Thoracic aorta (tissue), 2 donors: Measurements from ENCODE around the gene RPL11. TPM values are rescaled to one million over a fixed set of nuclear protein-coding genes. Genes with fewer than 3 reads are reported as not detected.
"Not testable (repeated sequence)": the region's sequence is repeated elsewhere in the genome, so short reads cannot be mapped to it uniquely, and the experiment has no call there.

Experiments used
- ATAC-seq: fragments of 150-250 bp; one replicate; pipeline ENCODE4 v1.8.0; 2017; ENCODE audit warnings: low read depth; ENCODE audit not compliant: insufficient number of reproducible peaks, low FRiP score
- DNase-seq: peaks from one replicate; pipeline ENCODE4 v3.0.0-alpha.2; 2020; ENCODE audit warnings: low spot score
- H3K27ac ChIP-seq, 2 donors: fragments of 200-600 bp; sonication (generic); 1 replicate in 1 of 2; 2 replicates in 1 of 2; pipeline ENCODE4 v1.5.1; 2016; ENCODE audit warnings: mild to moderate bottlenecking in 2 of 2, moderate library complexity in 2 of 2
- H3K27me3 ChIP-seq: fragments of 200-600 bp; sonication (generic); replicated peaks from 2 replicates; pipeline ENCODE4 v1.6.0; 2016; ENCODE audit warnings: mild to moderate bottlenecking; ENCODE audit not compliant: insufficient read depth
- H3K36me3 ChIP-seq: fragments of 200-600 bp; sonication (generic); one replicate; pipeline ENCODE4 v1.5.1; 2016
- H3K4me1 ChIP-seq, 2 donors: fragments of 200-600 bp; sonication (generic); 1 replicate in 1 of 2; 2 replicates in 1 of 2; pipeline versions ENCODE4 v1.5.1 to v1.6.0; 2016; ENCODE audit warnings: low read depth in 2 of 2, mild to moderate bottlenecking in 1 of 2; ENCODE audit not compliant: control insufficient read depth in 1 of 2
- H3K4me3 ChIP-seq: fragments of 200-600 bp; sonication (generic); 2 replicates; pipeline ENCODE4 v1.5.1; 2016; ENCODE audit warnings: mild to moderate bottlenecking
- H3K9me3 ChIP-seq: fragments of 200-600 bp; sonication (generic); 2 replicates; pipeline ENCODE4 v1.5.1; 2016
- total RNA-seq, 2 donors: library from RNA; depleted of rRNA; stranded (reverse); fragments of >200 nt; gene quantifications; one replicate each; pipeline versions ENCODE4 v1.1.0 to v1.2.3, GENCODE V29; 2016
- TF ChIP-seq, protein P1 (sequence below): fragments of 200-600 bp; sonication (generic); IDR thresholded peaks from one replicate; pipeline ENCODE4 v1.5.1; 2019; ENCODE audit warnings: antibody characterized with exemption

Gene RPL11
- total RNA-seq, 2 donors from 2014 or later, result 433 to 469 TPM

- Histone ChIP-seq H3K27me3 (no peaks in the 10 kb centered on the region), H3K4me3 (no peak overlapping the region), H3K4me1 (no peaks in the 10 kb centered on the region), H3K36me3 (no peaks in the 10 kb centered on the region), H3K27ac (no peak overlapping the region), H3K9me3 (no peaks in the 10 kb centered on the region)
- ATAC-seq, result no peak
- TF ChIP-seq, protein P1, sequence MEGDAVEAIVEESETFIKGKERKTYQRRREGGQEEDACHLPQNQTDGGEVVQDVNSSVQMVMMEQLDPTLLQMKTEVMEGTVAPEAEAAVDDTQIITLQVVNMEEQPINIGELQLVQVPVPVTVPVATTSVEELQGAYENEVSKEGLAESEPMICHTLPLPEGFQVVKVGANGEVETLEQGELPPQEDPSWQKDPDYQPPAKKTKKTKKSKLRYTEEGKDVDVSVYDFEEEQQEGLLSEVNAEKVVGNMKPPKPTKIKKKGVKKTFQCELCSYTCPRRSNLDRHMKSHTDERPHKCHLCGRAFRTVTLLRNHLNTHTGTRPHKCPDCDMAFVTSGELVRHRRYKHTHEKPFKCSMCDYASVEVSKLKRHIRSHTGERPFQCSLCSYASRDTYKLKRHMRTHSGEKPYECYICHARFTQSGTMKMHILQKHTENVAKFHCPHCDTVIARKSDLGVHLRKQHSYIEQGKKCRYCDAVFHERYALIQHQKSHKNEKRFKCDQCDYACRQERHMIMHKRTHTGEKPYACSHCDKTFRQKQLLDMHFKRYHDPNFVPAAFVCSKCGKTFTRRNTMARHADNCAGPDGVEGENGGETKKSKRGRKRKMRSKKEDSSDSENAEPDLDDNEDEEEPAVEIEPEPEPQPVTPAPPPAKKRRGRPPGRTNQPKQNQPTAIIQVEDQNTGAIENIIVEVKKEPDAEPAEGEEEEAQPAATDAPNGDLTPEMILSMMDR, result no peak
- no peak for DNase-seq
Observed at GRCh38 chr1:23670709-23671108, 20.9 kb upstream of the RPL11 start.

- TF ChIP-seq, protein P1, result no peak
Observed at GRCh38 chr1:23673086-23673813, 18.4 kb upstream of the RPL11 start.

GRCh38 chr1:23679815-23680214 lies 11.8 kb upstream of the RPL11 start:
- H3K27me3 ChIP-seq, result no peaks in the 10 kb centered on the region
- H3K4me3 ChIP-seq, result no peak overlapping the region
- DNase-seq (no peak), ATAC-seq (no peak)
- H3K36me3 ChIP-seq, result no peaks in the 10 kb centered on the region
- no peaks in the 10 kb centered on the region for H3K9me3 ChIP-seq
- TF ChIP-seq, protein P1, result no peak
- H3K27ac ChIP-seq, result no peak overlapping the region
- H3K4me1 ChIP-seq, result no peaks in the 10 kb centered on the region

More at GRCh38 chr1:23673086-23673813, 18.4 kb upstream of the RPL11 start:
- DNase-seq, result no peak
- Histone ChIP-seq H3K27ac (no peak overlapping the region), H3K4me3 (no peak overlapping the region), H3K36me3 (no peaks in the 10 kb centered on the region), H3K27me3 (no peaks in the 10 kb centered on the region), H3K4me1 (no peaks in the 10 kb centered on the region), H3K9me3 (no peaks in the 10 kb centered on the region)
- ATAC-seq, result no peak

GRCh38 chr1:23682946-23683345 lies 8.7 kb upstream of the RPL11 start:
- ATAC-seq (no peak), DNase-seq (no peak)
- Histone ChIP-seq H3K27me3 (no peaks in the 10 kb centered on the region), H3K27ac (no peak overlapping the region), H3K4me1 (no peaks in the 10 kb centered on the region), H3K4me3 (no peak overlapping the region), H3K9me3 (no peaks in the 10 kb centered on the region), H3K36me3 (no peaks in the 10 kb centered on the region)
- TF ChIP-seq, protein P1, result no peak

DNA sequence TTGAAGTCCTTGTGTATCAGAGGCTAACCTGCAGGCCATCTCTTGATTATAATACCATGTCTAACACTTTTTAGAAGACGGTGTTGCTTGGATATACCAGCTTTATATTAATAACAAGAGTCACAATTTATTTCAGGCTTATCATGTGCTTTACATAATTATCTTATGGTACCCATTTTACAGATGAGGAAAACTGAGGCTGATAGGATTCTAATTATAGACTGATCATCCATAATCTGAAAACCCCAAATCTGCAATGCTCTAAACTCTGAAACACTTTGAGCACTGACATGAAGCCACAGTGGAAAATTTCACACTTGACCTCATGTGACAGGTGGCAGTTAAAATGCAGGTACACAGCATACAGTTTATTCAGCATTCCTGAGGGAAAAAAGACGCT lies 7.2 kb upstream of the RPL11 start:
- Histone ChIP-seq H3K4me1 (no peaks in the 10 kb centered on the region), H3K9me3 (no peaks in the 10 kb centered on the region), H3K36me3 (no peaks in the 10 kb centered on the region), H3K27ac (no peak overlapping the region), H3K27me3 (no peaks in the 10 kb centered on the region), H3K4me3 (no peak overlapping the region)
- DNase-seq (no peak), ATAC-seq (no peak)
- TF ChIP-seq, protein P1, result no peak

- H3K4me1 ChIP-seq, H3K36me3 ChIP-seq, H3K27me3 ChIP-seq, H3K4me3 ChIP-seq, H3K9me3 ChIP-seq, DNase-seq, ATAC-seq, H3K27ac ChIP-seq: not testable (repeated sequence)
Observed at GRCh38 chr1:23685197-23685596, 6.4 kb upstream of the RPL11 start.

DNA sequence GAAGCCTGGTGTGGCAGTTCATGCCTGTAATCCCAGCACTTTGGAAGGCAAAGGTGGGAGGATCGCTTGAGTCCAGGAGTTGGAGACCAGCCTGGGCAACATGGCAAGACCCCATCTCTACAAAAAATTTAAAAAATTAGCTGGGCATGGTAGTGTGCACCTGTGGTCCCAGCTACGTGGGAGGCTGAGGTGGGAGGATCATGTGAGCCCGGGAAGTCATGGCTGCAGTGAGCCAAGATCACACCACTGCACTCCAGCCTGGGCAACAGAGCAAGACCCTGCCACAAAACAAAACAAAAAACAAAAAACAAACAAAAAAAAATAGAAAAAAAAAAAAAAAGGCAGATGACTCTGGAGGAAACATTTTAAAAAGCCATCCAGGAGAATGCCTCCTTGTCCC lies 3.9 kb upstream of the RPL11 start:
- not testable (repeated sequence) for H3K4me3 ChIP-seq, DNase-seq, ATAC-seq, H3K9me3 ChIP-seq, H3K27ac ChIP-seq, H3K27me3 ChIP-seq, H3K4me1 ChIP-seq, H3K36me3 ChIP-seq

DNA sequence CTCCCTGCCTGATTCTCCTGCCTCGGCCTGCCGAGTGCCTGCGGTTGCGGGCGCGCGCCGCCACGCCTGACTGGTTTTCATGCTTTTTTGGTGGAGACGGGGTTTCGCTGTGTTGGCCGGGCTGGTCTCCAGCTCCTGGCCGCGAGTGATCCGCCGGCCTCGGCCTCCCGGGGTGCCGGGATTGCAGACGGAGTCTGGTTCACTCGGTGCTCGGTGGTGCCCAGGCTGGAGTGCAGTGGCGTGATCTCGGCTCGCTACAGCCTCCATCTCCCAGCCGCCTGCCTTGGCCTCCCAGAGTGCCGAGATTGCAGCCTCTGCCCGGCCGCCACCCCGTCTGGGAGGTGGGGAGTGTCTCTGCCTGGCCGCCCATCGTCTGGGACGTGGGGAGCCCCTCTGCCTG lies 3.3 kb upstream of the RPL11 start:
- H3K4me1 ChIP-seq, result peaks cover 9 to 12% of the 10 kb centered on the region in 2 donors
- not testable (repeated sequence) for H3K36me3 ChIP-seq, DNase-seq, H3K27me3 ChIP-seq, ATAC-seq, H3K4me3 ChIP-seq, H3K9me3 ChIP-seq, H3K27ac ChIP-seq
